Upper lobe of left lung (tissue), 4 donors: Measurements from ENCODE around the gene GLIPR2.

ENCODE experiments used
- CTCF ChIP-seq, 6 experiments: fragments of 450-650 bp in 4 of 6; fragments of 200-600 bp in 2 of 6; sonication (generic) in 2 of 6; IDR thresholded peaks; one replicate each; pipeline ENCODE4 v1.5.1; 2016 to 2019; ENCODE audit warnings: antibody characterized with exemption in 6 of 6
- POLR2A ChIP-seq, 4 donors: fragments of 450-650 bp; IDR thresholded peaks; one replicate each; pipeline ENCODE4 v1.5.1; 2016 to 2017; ENCODE audit warnings: antibody characterized with exemption in 4 of 4, mild to moderate bottlenecking in 2 of 4
- POLR2AphosphoS5 ChIP-seq, 2 donors: sonication (generic); formaldehyde crosslinking; IDR thresholded peaks; one replicate each; pipeline ENCODE4 v1.5.1; 2017; ENCODE audit warnings: antibody characterized with exemption in 2 of 2

GRCh38 chr9:36147441-36148175 lies 11.1 kb downstream of the GLIPR2 start:
- TF ChIP-seq CTCF (IDR thresholded peaks at IDR 0.05) (no peak), POLR2A (IDR thresholded peaks at IDR 0.05) (no peak), POLR2AphosphoS5 (IDR thresholded peaks at IDR 0.05) (no peak)
